HL-60 (cell line): ENCODE measurements around the gene MYO6.

Experiments used
- CTCF ChIP-seq: IDR thresholded peaks from one replicate; pipeline ENCODE4 v1.5.1; 2011; ENCODE audit warnings: low read length, control low read depth, inconsistent platforms; ENCODE audit not compliant: insufficient read depth
- POLR2AphosphoS5 ChIP-seq: IDR thresholded peaks from 2 replicates; pipeline ENCODE4 v1.6.1; 2012; ENCODE audit warnings: low read depth

- TF ChIP-seq CTCF (no peak), POLR2AphosphoS5 (no peak)
These were observed 64.6 kb downstream of the MYO6 start for GRCh38 chr6:75813476-75814250.
